ENCODE results near the gene TASP1. TPM values are rescaled to one million over a fixed set of nuclear protein-coding genes. Genes with fewer than 3 reads are reported as not detected.

The TASP1 gene
- total RNA-seq, 1 experiment from 2014 or later, result 9.5 TPM

DNA sequence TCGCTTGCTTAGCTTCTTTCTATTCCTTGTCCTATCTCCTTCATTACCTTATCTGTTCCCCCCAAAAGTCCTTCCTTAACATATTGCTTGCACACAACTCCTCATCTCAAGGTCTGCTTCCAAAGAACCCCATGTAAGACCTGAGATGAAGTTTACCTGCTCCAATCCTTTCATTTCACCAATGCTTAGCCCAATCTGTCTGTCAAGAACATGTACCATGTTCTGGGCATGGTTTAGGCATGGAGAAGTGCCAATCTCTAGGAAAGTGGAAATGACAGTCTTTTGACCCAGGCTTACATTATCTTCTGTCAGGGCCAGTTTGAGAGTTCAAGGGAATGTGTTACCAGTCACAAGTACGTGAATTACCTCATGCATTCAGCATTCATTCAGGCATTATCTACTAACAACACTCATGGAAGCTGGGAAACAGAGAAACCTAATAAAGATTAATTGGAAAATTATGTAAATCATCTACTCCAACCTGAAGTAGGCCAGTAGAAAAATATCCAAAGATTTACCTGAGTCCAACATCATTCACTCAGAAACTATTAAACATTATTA lies 15.8 kb upstream of the TASP1 start:
- no peak overlapping the region for H4K8ac ChIP-seq (replicated peaks; ENCODE audit: insufficient read length, low read depth, low read length)
- H3K9me3 Mint-ChIP-seq, result no peaks in the 10 kb centered on the region
- DNase-seq, result no peak
- H3K27me3 Mint-ChIP-seq (ENCODE audit: low read depth), result no peaks in the 10 kb centered on the region
- peaks cover 17% of the 10 kb centered on the region in 2 experiments for H3K4me1 Mint-ChIP-seq
- H3K4me2 ChIP-seq (ENCODE audit: insufficient read depth, insufficient read length, low read length), result no peak overlapping the region
- no peaks in the 10 kb centered on the region for H3K27me3 ChIP-seq (ENCODE audit: insufficient read depth, low read length)
- no peak overlapping the region for H3K23ac ChIP-seq (ENCODE audit: insufficient read length, low read depth, low read length)
- TF ChIP-seq, protein P1, sequence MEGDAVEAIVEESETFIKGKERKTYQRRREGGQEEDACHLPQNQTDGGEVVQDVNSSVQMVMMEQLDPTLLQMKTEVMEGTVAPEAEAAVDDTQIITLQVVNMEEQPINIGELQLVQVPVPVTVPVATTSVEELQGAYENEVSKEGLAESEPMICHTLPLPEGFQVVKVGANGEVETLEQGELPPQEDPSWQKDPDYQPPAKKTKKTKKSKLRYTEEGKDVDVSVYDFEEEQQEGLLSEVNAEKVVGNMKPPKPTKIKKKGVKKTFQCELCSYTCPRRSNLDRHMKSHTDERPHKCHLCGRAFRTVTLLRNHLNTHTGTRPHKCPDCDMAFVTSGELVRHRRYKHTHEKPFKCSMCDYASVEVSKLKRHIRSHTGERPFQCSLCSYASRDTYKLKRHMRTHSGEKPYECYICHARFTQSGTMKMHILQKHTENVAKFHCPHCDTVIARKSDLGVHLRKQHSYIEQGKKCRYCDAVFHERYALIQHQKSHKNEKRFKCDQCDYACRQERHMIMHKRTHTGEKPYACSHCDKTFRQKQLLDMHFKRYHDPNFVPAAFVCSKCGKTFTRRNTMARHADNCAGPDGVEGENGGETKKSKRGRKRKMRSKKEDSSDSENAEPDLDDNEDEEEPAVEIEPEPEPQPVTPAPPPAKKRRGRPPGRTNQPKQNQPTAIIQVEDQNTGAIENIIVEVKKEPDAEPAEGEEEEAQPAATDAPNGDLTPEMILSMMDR (conservative IDR thresholded peaks at IDR 0.05), result no peak
- H4K91ac ChIP-seq (ENCODE audit: insufficient read length, low read depth, low read length), result no peak overlapping the region
- no peak overlapping the region for H3K4me3 Mint-ChIP-seq
- H3K79me2 ChIP-seq (ENCODE audit: insufficient read depth, low read length), result no peaks in the 10 kb centered on the region
- H2AK5ac ChIP-seq (ENCODE audit: insufficient read length, low read length), result no peak overlapping the region
- H3K79me1 ChIP-seq (ENCODE audit: insufficient read depth, low read depth, low read length, poor library complexity, severe bottlenecking), result no peaks in the 10 kb centered on the region
- H2BK12ac ChIP-seq (ENCODE audit: insufficient read length, low read depth, low read length), result no peak overlapping the region
- H3K27ac Mint-ChIP-seq, result no peak overlapping the region
- no peak overlapping the region for H3K4ac ChIP-seq (ENCODE audit: low read depth, low read length)
- H2AFZ ChIP-seq (ENCODE audit: low read length), result no peak overlapping the region
- H4K20me1 ChIP-seq (ENCODE audit: control insufficient read depth, insufficient read depth, insufficient read length), result no peaks in the 10 kb centered on the region
- H3K14ac ChIP-seq (ENCODE audit: insufficient read depth, low read length), result no peak overlapping the region
- no peak overlapping the region for H3K9ac ChIP-seq (ENCODE audit: extremely low read depth, insufficient read length, low read length)
- H3K4me1 ChIP-seq (ENCODE audit: insufficient read depth, low read length), result no peaks in the 10 kb centered on the region; the same call in 1 of the 2 replicates
- no peak overlapping the region for H3K56ac ChIP-seq (ENCODE audit: insufficient read length, low read depth, low read length)
- WGBS (ENCODE audit: extremely low coverage, insufficient read length, low lambda C conversion rate), result no CpG with 5 or more reads among the region's 2 CpGs
- H3T11ph ChIP-seq (ENCODE audit: low read length), result no peak overlapping the region
- no peaks in the 10 kb centered on the region for H3K23me2 ChIP-seq (ENCODE audit: insufficient read length, low read depth, low read length, poor library complexity, severe bottlenecking)
- no peak overlapping the region for H2BK120ac ChIP-seq (ENCODE audit: low read depth, low read length, poor library complexity, severe bottlenecking)
- H3K9me3 ChIP-seq (ENCODE audit: control insufficient read depth, low read depth, low read length), result no peaks in the 10 kb centered on the region
- H3K36me3 Mint-ChIP-seq (ENCODE audit: insufficient read depth in 1 of 3, low read depth in 3 of 3), result no peaks in the 10 kb centered on the region
- no peak overlapping the region for H4K5ac ChIP-seq (ENCODE audit: insufficient read length, low read depth, low read length)
- no peak overlapping the region for H3K27ac ChIP-seq (ENCODE audit: insufficient read length, low read depth, low read length)
- H2BK5ac ChIP-seq (ENCODE audit: insufficient read length, low read length), result no peak overlapping the region
- H2BK15ac ChIP-seq (ENCODE audit: low read depth, low read length), result no peak overlapping the region
- no peak overlapping the region for H2BK20ac ChIP-seq (ENCODE audit: low read depth, low read length, poor library complexity, severe bottlenecking)
- H3K18ac ChIP-seq (ENCODE audit: insufficient read length, low read depth, low read length), result no peak overlapping the region

Data from H9 (cell line).